Astrocyte of the spinal cord (primary cell): ENCODE results near the gene XXYLT1.

Source experiments
- DNase-seq: peaks from one replicate; pipeline ENCODE4 v3.0.0; 2011; ENCODE audit warnings: low read depth, low spot score
- H3K4me3 ChIP-seq: 2 replicates; pipeline ENCODE4 v1.5.1; 2011; ENCODE audit warnings: low read depth, mild to moderate bottlenecking, low read length, moderate library complexity
- CTCF ChIP-seq: IDR thresholded peaks from 2 replicates; pipeline ENCODE4 v1.5.1; 2012; ENCODE audit warnings: low read depth, mild to moderate bottlenecking, low read length, inconsistent platforms
- in situ Hi-C: cut with HindIII; loops from 2 replicates; pipeline ENCODE4 v1.10.0; 2017; ENCODE audit warnings: low sequenced_read_pairs

Gene XXYLT1

GRCh38 chr3:195256639-195257453, 14.1 kb downstream of the XXYLT1 start:
- H3K4me3 ChIP-seq: no peak overlapping the region
- no peak for DNase-seq
- in situ Hi-C loops: loop anchor here (10.0 kb wide), 1 partner anchor 572 kb away; the partner anchor contains the start of gene FAM43A
- no peak for TF ChIP-seq CTCF

GRCh38 chr3:195255571-195256501, 15.1 kb downstream of the XXYLT1 start:
- peak; percentile 33 for DNase-seq
- H3K4me3 ChIP-seq: no peak overlapping the region
- TF ChIP-seq CTCF: no peak
- in situ Hi-C loops: loop anchor here (10.0 kb wide), 1 partner anchor 571 kb away; the partner anchor contains the start of gene FAM43A

- DNase-seq: no peak
- in situ Hi-C loops: loop anchor here (10.0 kb wide), 1 partner anchor 570 kb away; the partner anchor contains the start of gene FAM43A
- TF ChIP-seq CTCF: no peak
- H3K4me3 ChIP-seq: no peak overlapping the region
These were observed 15.8 kb downstream of the XXYLT1 start for GRCh38 chr3:195255176-195255500.

- no peak for TF ChIP-seq CTCF
These were observed 16.3 kb downstream of the XXYLT1 start for GRCh38 chr3:195254454-195255175.

GRCh38 chr3:195253923-195254432, 17.0 kb downstream of the XXYLT1 start:
- TF ChIP-seq CTCF: no peak
- in situ Hi-C loops: loop anchor here (10.0 kb wide), 1 partner anchor 569 kb away; the partner anchor contains the start of gene FAM43A
- no peak overlapping the region for H3K4me3 ChIP-seq
- DNase-seq: peak; percentile 35

More at GRCh38 chr3:195254454-195255175, 16.3 kb downstream of the XXYLT1 start:
- no peak for DNase-seq
- in situ Hi-C loops: loop anchor here (10.0 kb wide), 1 partner anchor 570 kb away; the partner anchor contains the start of gene FAM43A
- no peak overlapping the region for H3K4me3 ChIP-seq
